GM21576 (cell line): ENCODE measurements around the gene CFDP1.

Experiments used
- ATAC-seq: cut with Tn5 transposase; IDR thresholded peaks from one replicate; pipeline ENCODE4 v1.9.1; 2021; ENCODE audit warnings: mild to moderate bottlenecking, moderate library complexity; ENCODE audit not compliant: unreplicated experiment

CFDP1 gene

GRCh38 chr16:75377729-75378386 lies 55.4 kb downstream of the CFDP1 start:
- no peak for ATAC-seq

GRCh38 chr16:75376475-75377161 lies 56.7 kb downstream of the CFDP1 start:
- no peak for ATAC-seq

- ATAC-seq, result no peak
Observed at GRCh38 chr16:75374388-75374787, 58.9 kb downstream of the CFDP1 start.

GRCh38 chr16:75372236-75372856 lies 61.0 kb downstream of the CFDP1 start:
- no peak for ATAC-seq

- no peak for ATAC-seq
Observed at GRCh38 chr16:75371171-75371570, 62.1 kb downstream of the CFDP1 start.

- no peak for ATAC-seq
Observed at GRCh38 chr16:75364286-75364791, 69.0 kb downstream of the CFDP1 start.

- ATAC-seq, result no peak
Observed at GRCh38 chr16:75362846-75363245, 70.5 kb downstream of the CFDP1 start.

GRCh38 chr16:75361936-75362335 lies 71.4 kb downstream of the CFDP1 start:
- ATAC-seq, result no peak

- ATAC-seq, result no peak
Observed at GRCh38 chr16:75354170-75354569, 79.1 kb downstream of the CFDP1 start.

GRCh38 chr16:75351183-75351582 lies 82.1 kb downstream of the CFDP1 start:
- ATAC-seq, result no peak

GRCh38 chr16:75345711-75346110 lies 87.6 kb downstream of the CFDP1 start:
- ATAC-seq, result no peak

GRCh38 chr16:75343941-75344340 lies 89.4 kb downstream of the CFDP1 start:
- ATAC-seq, result no peak

GRCh38 chr16:75343286-75343685 lies 90.0 kb downstream of the CFDP1 start:
- ATAC-seq, result no peak

GRCh38 chr16:75342308-75342811 lies 90.9 kb downstream of the CFDP1 start:
- no peak for ATAC-seq

- no peak for ATAC-seq
Observed at GRCh38 chr16:75341564-75342307, 91.6 kb downstream of the CFDP1 start.

GRCh38 chr16:75340741-75341491 lies 92.4 kb downstream of the CFDP1 start:
- ATAC-seq, result no peak

- ATAC-seq, result no peak
Observed at GRCh38 chr16:75337430-75337829, 95.9 kb downstream of the CFDP1 start.

- ATAC-seq, result no peak
Observed at GRCh38 chr16:75336521-75336920, 96.8 kb downstream of the CFDP1 start.

- no peak for ATAC-seq
Observed at GRCh38 chr16:75333721-75334163, 99.6 kb downstream of the CFDP1 start.

- no peak for ATAC-seq
Observed at GRCh38 chr16:75329943-75330342, 103.4 kb downstream of the CFDP1 start.
